HG02623 (cell line): ENCODE results near the gene EIF4B.
A peak's percentile ranks its signal among the peaks of the same experiment; 100 is the strongest.
"Not testable (repeated sequence)": the region's sequence is repeated elsewhere in the genome, so short reads cannot be mapped to it uniquely, and the experiment has no call there.

Experiments used
- ATAC-seq: cut with Tn5 transposase; IDR thresholded peaks from one replicate; pipeline ENCODE4 v1.9.1; 2021; ENCODE audit warnings: moderate library complexity; ENCODE audit not compliant: unreplicated experiment

The EIF4B gene

GRCh38 chr12:53005986-53006809 lies at the start of gene EIF4B:
Gene EIF4B (plus strand): TSS chr12:53006456. CDS start chr12:53006484, 28 bp downstream.
- peak; percentile 85 for ATAC-seq

- no peak for ATAC-seq
Observed at GRCh38 chr12:52956987-52957386, 49.3 kb upstream of the EIF4B start.

- ATAC-seq, result no peak
Observed at GRCh38 chr12:52964556-52965336, 41.5 kb upstream of the EIF4B start.

GRCh38 chr12:52965337-52965731 lies 40.9 kb upstream of the EIF4B start:
- ATAC-seq, result no peak

- no peak for ATAC-seq
Observed at GRCh38 chr12:52969166-52969795, 37.0 kb upstream of the EIF4B start.

GRCh38 chr12:52969828-52970569 lies 36.3 kb upstream of the EIF4B start:
- ATAC-seq, result no peak

- no peak for ATAC-seq
Observed at GRCh38 chr12:52971679-52972329, 34.5 kb upstream of the EIF4B start.

GRCh38 chr12:52975204-52975603 lies 31.1 kb upstream of the EIF4B start:
- no peak for ATAC-seq

GRCh38 chr12:52975820-52976573 lies 30.3 kb upstream of the EIF4B start:
- no peak for ATAC-seq

- ATAC-seq, result no peak
Observed at GRCh38 chr12:52976574-52977071, 29.6 kb upstream of the EIF4B start.

GRCh38 chr12:52977170-52977569 lies 29.1 kb upstream of the EIF4B start:
- no peak for ATAC-seq

- no peak for ATAC-seq
Observed at GRCh38 chr12:52980096-52980649, 26.1 kb upstream of the EIF4B start.

- ATAC-seq, result no peak
Observed at GRCh38 chr12:52980650-52981423, 25.4 kb upstream of the EIF4B start.

GRCh38 chr12:52984136-52984535 lies 22.1 kb upstream of the EIF4B start:
- no peak for ATAC-seq

- no peak for ATAC-seq
Observed at GRCh38 chr12:52988898-52989297, 17.4 kb upstream of the EIF4B start.

- no peak for ATAC-seq
Observed at GRCh38 chr12:52990206-52990605, 16.1 kb upstream of the EIF4B start.

GRCh38 chr12:52992240-52992639 lies 14.0 kb upstream of the EIF4B start:
- not testable (repeated sequence) for ATAC-seq
